Stimulated activated CD4-positive, alpha-beta T cell treated with anti-CD3 and anti-CD28 coated beads, TNF-alpha, amount 100 ng/mL, for 48 hours (primary cell): ENCODE data around the gene KRTAP5-6.
"Not testable (repeated sequence)": the region's sequence is repeated elsewhere in the genome, so short reads cannot be mapped to it uniquely, and the experiment has no call there.

Source experiments
- DNase-seq, 3 donors: peaks; one replicate each; pipeline ENCODE4 v3.0.0-alpha.2; 2020; ENCODE audit warnings: low read depth in 3 of 3

Gene KRTAP5-6

DNA sequence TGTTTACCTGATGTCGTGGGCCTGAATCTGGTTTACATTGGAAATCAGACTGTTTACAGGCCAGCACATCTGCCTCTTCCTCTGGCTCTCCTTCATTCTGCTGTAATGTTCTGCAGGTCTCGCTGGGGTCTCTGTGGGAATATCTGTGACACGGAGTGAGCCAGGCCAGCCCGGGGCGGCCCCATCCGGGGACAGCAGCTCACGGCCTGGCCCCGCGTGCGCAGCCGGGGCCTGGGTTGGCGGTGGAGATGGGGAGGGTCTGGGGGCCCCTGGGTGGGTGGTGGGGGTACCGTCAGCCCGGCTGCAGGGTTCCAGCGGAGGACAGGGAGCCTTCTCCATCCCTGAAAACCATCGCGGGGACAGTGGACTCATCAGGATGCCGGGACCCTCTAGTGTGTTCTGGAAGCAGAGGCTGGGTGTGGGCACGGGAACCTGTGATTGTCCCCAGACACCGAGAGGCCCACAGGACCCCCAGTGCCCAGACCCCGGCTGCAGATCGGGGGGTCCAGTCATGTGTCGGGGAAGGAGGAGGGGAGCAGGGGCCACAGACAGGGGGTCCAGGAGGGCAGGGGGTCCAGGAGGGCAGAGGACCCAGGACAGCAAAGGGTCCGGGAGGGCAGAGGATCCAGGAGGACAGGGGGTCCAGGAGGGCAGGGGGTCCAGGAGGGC is 13.0 kb upstream of the KRTAP5-6 start:
- DNase-seq = not testable (repeated sequence)

DNA sequence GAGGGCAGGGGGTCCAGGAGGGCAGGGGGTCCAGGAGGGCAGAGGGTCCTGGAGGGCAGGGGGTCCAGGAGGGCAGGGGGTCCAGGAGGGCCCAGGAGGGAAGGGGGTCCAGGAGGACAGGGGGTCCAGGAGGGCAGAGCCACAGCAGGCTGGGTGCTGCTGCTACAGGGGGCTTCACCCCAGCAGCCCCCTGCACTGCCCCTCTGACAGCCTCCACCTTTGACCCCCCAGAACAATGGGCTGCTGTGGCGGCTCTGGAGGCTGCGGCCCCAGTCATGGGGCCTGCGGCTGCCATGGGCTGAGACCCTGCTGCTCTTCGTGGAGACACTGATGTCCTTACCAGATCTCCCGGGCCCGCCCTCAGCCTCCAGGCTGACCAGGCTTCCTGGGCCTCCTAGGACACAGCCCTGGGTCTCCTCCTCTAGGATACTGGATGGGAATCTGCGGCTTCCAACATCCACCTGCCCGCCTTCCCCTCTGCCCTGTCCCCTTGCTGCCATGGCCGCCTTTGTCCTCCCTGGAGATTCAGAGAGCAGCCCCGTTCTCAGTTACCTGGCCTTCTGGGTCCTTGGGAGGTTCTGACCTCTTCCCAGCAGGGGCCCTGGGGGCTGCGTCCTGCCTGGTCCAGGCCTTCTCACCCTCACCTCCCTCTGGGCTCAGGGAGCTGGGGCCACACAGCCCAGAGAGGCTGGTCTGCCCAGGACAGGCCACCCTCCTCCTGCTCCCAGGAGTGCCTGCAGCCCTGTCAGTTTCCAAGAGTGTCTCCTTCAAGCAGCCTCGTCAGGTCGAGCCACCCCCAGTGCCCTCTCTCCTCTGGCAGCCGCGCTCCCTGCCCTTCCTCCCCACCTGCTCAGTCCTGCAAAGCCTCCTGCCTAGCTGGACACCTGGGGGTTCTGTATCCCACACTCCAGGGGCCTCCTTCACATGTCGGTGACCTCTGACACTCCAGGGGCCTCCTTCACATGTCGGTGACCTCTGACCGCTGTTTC is 11.8 kb upstream of the KRTAP5-6 start:
- DNase-seq = not testable (repeated sequence)

DNA sequence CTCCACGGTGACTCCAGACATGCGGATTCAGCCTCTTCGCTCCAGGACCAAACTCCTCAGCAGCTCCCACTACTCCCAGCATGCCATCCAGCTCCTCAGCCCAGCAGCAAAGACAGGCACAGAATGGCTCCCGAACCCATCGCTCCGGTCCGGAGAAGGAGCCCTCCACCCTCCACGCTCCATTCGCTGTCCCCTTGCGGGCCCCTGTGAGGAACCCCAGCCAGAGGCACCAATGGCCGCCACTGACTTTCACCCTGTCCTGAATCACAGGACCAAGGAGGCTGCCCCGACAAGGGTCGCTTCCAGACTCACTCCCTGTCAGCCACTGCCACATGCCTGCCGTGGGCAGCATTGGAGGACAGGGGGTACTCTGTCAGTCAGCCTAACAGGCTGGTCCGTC is 10.8 kb upstream of the KRTAP5-6 start:
- not testable (repeated sequence) for DNase-seq

DNA sequence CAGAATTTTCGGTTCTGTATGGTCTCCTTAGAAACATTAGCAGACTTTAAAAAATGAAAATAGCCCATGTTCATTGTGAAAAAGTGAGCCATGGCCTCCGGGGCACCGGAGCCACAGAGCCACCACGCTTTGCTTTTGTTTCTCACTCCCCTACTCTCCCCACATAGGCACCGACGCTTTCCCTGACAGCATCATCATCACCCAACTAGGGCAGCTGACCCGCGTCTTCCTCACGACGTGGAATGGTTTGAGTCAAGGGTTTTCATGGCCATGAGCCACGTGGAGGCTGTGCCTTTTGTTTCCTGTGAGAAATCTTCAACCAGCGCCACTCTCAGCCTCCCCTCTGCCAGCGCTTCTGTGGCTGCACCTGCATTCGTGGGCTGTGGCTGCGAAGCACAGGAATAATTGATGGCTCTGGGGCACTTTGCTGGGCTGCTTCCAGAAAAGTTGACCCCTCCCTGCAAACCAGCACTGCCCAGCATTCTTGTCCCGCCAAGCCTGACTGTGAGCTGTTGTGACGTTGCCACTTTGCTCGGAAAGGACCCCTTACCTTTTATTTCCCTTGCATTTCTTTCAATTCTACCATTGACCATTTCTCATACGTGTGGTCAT is 8.6 kb upstream of the KRTAP5-6 start:
- not testable (repeated sequence) for DNase-seq

DNA sequence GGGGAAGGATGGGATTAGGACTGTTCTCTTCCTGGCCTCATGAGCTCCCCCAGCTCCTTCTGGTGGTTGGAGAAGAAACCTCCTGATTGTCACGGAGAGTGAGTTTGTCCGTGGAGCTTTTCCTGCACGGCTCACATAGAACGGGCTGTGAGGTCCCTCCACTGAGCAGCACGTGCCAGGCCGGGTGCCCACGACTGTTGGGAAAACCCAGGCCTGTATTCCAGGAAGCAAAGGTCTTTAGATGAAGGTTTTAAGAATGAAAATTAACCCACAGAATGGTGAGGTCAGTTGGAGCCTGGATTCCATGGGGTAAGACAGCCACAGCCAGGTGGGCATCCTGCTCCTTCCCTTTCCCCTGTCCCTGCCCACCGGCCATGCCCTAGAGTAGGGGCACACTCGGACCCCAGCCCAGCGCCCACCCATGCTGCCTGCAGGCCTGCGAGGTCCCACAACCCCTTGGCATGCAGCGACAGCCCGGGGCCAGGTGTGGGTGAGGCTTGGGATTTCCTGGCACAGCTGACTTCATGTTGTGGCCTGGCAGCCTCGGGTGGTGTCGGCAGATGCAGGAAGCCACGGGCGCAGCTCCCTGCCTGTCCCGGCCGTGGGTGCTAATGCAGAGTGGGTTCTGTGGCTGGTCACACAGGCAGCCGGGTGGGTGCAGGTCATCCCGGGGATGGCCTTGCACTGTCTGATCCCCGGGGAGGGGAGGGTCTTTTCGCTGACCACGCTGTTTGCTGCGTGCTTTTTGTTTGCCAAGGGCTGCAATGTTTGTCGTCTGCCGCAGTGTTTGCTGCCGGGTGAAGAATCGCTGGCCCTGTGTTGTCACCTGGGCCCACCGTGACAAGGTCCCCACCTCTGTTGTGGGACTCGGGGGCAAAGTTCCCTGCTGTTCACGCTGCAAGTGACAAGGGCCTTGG is 7.5 kb upstream of the KRTAP5-6 start:
- DNase-seq = not testable (repeated sequence)

DNA sequence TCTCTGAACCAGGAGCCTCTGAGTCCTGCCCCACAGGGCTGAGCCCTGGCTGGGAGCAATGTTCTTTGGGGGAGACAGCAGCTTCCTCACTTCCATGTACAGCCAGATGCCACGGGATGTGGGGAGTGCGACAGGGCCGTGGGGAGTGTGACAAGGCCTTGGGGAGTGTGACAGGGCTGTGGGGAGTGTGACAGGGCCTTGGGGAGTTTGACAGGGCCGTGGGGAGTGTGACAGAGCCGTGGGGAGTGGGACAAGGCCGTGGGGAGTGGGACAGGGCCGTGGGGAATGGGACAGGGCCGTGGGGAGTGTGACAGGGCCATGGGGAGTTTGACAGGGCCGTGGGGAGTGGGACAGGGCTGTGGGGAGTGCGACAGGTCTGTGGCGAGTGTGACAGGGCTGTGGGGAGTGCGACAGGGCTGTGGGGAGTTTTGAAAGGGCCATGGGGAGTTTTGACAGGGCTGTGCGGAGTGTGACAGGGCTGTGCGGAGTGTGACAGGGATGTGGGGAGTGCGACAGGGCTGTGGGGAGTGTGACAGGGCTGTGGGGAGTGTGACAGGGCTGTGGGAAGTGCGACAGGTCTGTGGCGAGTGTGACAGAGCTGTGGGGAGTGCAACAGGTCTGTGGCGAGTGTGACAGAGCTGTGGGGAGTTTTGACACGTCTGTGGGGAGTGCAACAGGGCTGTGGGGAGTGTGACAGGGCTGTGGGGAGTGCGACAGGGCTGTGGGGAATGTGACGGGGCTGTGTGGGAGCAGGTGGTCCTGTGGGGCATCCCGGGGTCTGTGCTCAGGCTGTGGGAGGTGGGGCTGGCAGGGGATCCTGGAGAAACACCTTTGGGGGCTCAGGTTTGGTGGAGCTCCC is 6.6 kb upstream of the KRTAP5-6 start:
- no peak for DNase-seq

GRCh38 chr11:1691026-1691877 is 5.7 kb upstream of the KRTAP5-6 start:
- DNase-seq = no peak

DNA sequence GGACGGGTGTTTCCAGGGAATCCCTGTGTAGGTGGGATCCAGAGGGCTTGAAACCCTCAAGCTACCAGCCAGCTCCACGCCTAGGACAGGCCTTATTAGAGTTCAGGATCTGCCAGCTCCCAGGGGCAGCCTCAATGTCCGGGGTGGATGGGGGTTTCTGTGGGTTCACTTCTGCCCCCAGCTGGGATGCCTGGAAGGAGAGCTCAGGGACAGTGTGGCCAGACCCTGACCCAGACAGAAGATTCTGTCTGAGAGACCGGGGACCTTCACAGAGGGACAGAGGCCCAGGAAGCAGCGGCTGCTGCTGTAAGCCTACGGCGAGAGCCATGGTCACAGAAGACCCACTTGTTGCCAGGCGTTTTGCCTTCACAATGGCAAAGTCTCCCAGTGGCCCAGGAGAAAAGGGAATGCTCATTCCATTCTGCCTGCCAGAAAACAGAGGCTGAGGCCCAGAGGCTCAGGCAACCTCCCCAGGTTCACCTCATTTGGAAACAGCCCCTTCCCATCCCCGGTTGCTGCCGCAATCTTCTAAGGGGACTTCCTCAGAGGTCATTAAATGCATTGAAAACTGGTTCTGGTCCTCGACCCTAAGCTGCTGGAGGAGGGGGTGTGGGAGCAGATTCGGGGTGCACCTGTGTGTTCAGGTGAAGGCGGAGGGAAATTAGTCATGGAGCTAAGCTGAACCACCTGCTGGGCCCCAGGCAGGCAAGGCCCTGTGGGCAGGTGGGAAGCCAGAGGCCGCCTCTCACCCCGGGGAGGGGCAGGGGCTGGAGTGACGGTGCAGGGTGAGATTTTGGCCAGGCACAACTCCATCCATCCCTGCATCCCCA is 4.9 kb upstream of the KRTAP5-6 start:
- no peak for DNase-seq

- DNase-seq = no peak
Measured at GRCh38 chr11:1692708-1693326, 4.2 kb upstream of the KRTAP5-6 start.

GRCh38 chr11:1693327-1694063 is 3.5 kb upstream of the KRTAP5-6 start:
- peak; percentile 39 to 62 (median 62) for DNase-seq

- DNase-seq = peak; percentile 54 to 80 (median 79)
Measured at GRCh38 chr11:1694064-1694845, 2.7 kb upstream of the KRTAP5-6 start.

DNA sequence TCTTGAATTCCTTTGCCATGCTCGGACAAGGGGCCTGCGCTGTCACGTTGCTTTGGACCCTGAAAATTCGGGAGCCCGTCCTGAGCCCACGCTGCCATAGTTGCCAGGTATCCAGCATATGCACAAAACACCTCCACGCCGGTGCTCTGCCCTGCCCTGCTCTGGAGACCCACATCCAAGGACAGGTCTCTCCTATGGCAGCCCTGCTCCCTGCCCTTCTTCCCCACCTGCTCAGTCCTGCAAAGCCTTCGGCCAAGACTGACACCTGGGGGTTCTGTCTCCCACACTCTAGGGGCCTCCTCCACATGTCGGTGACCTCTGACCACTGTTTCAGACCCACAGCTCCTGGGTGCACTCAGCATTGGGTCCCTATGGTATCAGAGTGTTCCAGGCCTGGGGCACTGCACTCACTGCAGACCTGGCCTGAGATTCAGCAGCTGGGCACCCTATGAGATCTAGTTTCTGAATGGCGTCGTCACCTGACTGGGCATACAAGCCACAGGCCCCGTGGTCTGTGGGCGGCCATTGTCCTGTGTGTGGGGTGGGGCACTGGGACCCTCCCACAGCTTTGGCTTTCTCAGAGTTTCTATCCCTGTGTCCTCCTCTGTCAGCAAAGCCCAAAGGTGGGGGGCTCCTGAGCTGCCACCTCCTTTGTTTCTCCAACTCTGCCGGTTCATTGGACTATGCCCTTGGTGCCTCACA is 2.0 kb upstream of the KRTAP5-6 start:
- no peak for DNase-seq

DNA sequence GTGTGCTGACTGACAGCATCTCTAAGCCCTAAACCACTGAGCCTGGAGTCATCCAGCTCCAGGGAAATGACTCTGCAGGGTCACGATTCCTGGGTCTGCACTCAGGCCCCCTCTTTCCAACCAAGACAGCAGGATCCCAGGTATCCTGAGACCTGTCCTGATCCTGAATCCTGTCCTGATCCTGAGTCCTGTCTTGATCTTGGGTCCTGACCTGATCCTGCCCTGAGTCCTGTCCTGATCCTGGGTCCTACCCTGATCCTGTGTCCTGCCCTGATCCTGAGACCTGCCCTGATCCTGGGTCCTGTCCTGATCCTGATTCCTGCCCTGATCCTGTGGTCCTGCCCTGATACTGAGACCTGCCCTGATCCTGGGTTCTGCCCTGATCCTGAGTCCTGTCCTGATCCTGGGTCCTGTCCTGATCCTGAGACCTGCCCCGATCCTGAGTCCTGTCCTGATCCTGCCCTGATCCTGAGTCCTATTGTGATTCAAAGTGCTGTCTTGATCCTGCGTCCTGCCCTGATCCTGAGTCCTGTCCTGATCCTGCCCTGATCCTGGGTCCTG is 1.4 kb upstream of the KRTAP5-6 start:
- DNase-seq = no peak

DNA sequence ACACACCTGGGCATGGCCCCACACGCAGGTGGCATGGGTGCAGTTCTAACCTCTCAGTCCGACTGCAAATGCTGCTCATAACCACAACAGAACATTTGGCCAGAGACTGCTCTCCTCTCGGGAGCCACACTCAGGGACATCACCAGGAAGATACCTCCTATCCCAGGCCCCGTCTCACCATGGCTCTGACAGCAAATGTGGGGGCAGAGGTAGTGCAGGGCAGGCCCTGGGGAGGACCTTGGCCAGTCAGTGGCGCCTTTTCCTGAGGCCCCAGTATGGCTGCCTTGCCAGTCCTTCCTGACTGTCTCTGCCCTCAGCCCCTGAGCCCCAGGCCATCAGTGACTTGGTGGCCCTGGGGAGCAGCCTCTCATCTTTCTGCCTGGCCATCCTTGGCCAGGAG is 2.8 kb downstream of the KRTAP5-6 start:
- no peak for DNase-seq

DNA sequence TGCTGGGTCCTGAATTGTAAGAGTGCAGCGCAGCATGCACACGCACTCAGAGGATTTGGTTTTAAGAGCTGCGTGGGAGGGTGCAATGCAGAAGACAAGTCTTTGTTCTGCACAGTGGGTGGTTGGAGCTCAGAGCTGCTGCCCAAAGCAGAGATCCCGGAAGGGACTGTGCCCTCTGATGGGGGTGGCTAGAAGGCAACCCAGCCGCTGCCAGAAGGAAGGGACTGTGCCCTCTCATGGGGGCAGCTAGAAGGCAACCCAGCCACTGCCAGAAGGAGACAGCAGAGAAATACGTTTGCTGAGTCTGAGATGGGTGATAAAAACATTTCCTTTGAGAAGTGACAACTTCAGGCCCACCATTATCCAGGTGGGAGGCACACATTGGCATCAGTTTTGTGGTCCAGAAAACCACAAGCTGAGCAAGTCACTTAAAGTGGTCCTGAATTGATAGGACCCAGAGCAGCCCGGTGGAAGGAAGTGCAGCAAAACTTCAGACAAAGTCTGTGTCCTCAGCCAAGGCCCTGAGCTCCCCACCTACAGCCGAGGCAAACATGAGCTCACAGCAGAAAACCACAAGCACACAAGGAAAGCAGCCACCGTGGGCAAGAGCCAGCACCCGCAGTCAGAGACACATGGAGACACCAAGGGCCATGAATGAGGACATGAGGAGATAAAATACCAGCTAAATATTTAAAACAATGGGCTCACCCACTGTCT is 4.3 kb downstream of the KRTAP5-6 start:
- no peak for DNase-seq
